ENCODE data around the gene NPPB. TPM values are rescaled to one million over a fixed set of nuclear protein-coding genes. Genes with fewer than 3 reads are reported as not detected.

Gene NPPB
- total RNA-seq, 1 donor from 2014 or later, result not detected

DNA sequence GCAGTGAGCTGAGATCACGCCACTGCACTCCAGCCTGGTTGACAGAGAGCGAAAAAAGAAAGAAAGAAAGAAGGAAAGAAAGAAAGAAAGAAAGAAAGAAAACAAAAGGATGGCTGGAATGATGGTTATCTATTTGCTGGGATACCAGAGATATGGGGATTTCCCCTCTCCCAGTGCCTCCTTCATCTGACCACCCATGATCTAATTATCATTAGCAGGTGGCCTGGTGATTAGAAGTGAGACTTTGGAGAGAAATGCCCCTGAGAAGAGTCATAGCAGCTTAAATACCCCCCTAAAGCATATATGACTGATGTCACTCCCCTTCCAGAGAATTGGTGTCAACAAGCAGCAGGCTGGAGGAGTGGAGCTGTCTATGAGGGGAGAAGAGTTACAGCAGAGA, 1.3 kb upstream of the NPPB start:
- peaks cover 41% of the 10 kb centered on the region for H3K27me3 Mint-ChIP-seq (ENCODE audit: low read depth)
- no peaks in the 10 kb centered on the region for H3K36me3 Mint-ChIP-seq (ENCODE audit: low read depth)
- H3K9me3 Mint-ChIP-seq (ENCODE audit: low read depth), result peaks cover 2% of the 10 kb centered on the region
- H3K27ac Mint-ChIP-seq (ENCODE audit: unreplicated experiment), result no peak overlapping the region
- TF ChIP-seq, protein P1, sequence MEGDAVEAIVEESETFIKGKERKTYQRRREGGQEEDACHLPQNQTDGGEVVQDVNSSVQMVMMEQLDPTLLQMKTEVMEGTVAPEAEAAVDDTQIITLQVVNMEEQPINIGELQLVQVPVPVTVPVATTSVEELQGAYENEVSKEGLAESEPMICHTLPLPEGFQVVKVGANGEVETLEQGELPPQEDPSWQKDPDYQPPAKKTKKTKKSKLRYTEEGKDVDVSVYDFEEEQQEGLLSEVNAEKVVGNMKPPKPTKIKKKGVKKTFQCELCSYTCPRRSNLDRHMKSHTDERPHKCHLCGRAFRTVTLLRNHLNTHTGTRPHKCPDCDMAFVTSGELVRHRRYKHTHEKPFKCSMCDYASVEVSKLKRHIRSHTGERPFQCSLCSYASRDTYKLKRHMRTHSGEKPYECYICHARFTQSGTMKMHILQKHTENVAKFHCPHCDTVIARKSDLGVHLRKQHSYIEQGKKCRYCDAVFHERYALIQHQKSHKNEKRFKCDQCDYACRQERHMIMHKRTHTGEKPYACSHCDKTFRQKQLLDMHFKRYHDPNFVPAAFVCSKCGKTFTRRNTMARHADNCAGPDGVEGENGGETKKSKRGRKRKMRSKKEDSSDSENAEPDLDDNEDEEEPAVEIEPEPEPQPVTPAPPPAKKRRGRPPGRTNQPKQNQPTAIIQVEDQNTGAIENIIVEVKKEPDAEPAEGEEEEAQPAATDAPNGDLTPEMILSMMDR (IDR thresholded peaks at IDR 0.05), result no peak
- DNase-seq (ENCODE audit: low spot score), result no peak
- H3K4me1 Mint-ChIP-seq (ENCODE audit: low read depth), result no peaks in the 10 kb centered on the region
- no peak overlapping the region for H3K4me3 Mint-ChIP-seq (ENCODE audit: unreplicated experiment)

DNA sequence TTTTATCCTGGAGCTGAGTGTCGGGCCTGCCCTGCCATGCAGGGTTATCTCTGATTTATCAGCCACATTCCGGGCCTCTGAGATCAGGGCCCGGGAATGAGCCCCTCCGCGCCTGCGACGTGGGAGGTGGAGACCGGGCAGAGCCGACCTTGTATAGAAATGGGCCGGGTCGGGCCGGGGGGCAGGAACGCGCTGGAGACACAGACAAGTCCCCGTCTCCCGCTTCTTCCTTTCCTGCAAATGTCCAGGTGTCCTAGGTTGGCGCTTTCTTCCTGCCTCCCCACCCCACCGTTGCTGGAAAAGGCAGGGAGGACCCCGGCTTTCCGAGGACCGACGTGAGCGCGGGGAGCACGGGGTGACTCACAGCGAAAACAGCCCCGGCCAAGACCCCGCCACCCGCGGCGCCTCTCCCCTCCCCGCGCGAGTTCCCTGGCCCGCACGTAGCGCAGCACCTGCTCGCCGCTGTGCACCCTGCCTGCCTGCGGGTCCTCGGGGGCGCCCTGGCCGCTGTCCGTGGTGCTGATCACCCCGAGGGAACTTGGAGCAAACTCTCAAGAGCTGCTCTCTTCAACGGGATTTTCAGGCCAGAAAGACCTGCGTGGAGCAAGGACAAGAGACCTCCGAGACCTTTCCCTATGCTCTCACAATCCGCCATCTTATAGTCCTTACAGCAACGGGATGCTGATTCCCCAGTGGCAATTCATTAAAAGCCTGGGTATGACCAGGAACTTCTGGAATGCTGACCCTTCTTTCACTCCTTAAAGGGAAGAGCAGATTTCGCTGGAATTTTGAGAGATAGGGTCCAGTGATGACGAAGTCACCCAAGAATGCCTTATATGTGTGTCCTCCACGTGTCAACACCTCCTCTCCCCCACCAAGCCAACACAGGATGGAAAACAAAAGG, 475 bp upstream of the NPPB start:
- H3K27ac Mint-ChIP-seq (ENCODE audit: unreplicated experiment), result no peak overlapping the region
- peaks cover 40% of the 10 kb centered on the region for H3K27me3 Mint-ChIP-seq (ENCODE audit: low read depth)
- no peak for DNase-seq (ENCODE audit: low spot score)

DNA sequence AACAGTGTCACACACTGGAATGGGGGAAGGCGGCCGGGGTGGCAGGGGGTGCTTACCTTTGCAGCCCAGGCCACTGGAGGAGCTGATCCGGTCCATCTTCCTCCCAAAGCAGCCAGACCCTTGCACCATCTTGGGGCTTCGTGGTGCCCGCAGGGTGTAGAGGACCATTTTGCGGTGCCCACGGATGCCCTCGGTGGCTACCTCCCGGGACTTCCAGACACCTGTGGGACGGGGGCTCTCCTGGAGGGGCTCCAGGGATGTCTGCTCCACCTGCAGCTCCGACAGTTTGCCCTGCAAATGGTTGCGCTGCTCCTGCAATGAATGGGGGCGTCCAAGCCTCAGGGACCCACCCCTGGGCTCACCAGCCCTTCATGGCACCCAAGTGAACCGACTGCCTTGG, 587 bp downstream of the NPPB start:
- no peak overlapping the region for H3K27ac Mint-ChIP-seq (ENCODE audit: unreplicated experiment)
- no peak for DNase-seq (ENCODE audit: low spot score)
- no peak overlapping the region for H3K4me3 Mint-ChIP-seq (ENCODE audit: unreplicated experiment)
- H3K9me3 Mint-ChIP-seq (ENCODE audit: low read depth), result peaks cover 2% of the 10 kb centered on the region
- H3K4me1 Mint-ChIP-seq (ENCODE audit: low read depth), result no peaks in the 10 kb centered on the region
- H3K27me3 Mint-ChIP-seq (ENCODE audit: low read depth), result peaks cover 40% of the 10 kb centered on the region
- no peaks in the 10 kb centered on the region for H3K36me3 Mint-ChIP-seq (ENCODE audit: low read depth)
- TF ChIP-seq, protein P1 (IDR thresholded peaks at IDR 0.05), result no peak

More for the DNA sequence above, 475 bp upstream of the NPPB start:
- TF ChIP-seq, protein P1 (IDR thresholded peaks at IDR 0.05), result peak; percentile 48
- H3K9me3 Mint-ChIP-seq (ENCODE audit: low read depth), result peaks cover 2% of the 10 kb centered on the region
- H3K36me3 Mint-ChIP-seq (ENCODE audit: low read depth), result no peaks in the 10 kb centered on the region
- H3K4me1 Mint-ChIP-seq (ENCODE audit: low read depth), result no peaks in the 10 kb centered on the region
- H3K4me3 Mint-ChIP-seq (ENCODE audit: unreplicated experiment), result no peak overlapping the region

DNA sequence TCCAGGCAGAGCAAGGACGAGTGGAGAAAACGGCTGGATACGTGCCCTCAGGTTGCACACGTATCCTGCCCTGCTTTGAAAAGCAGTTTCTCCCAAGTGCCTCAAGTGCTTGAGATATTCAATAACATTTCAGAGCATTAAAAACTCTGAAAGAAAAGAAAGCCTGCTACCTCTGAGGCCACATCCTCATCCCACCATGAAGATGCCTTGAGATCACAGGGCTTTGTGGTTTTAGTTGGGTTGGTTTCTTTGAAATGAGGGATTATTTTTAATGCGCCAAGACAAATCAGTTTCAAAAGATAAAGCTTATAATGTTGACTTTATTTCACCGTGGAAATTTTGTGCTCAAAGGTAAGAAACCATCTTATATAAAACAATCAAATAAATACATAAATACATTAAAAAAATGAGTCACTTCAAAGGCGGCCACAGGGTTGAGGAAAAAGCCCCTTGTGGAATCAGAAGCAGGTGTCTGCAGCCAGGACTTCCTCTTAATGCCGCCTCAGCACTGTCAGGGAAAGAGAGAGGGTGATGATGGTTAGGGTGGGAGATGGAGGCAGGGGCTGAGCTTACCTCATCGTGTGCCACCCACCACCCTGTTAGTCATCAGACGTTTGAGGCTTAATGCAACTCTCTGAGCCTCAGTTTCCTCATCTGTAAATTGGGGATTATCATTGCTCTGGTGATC, 1.4 kb downstream of the NPPB start:
- no peak for DNase-seq (ENCODE audit: low spot score)

DNA sequence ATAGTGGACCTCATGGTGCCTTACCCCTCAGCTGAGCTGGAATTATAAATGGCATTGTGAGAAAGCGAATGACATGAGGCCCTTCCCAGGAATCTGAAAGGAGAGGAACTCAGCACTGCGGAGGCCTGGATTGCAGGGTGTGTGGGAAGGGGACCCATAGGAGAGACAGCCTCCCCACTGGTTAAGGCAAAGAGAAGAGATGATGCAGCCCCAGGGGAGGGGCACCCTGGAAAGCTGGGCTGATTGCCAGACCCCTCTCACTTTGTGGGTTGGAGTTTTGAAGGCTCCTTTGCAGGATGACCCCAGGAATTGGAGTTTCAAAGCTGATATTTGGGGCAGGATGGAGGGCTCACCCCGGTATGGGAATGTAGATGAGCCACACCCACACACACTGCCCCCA, 2.0 kb downstream of the NPPB start:
- H3K27ac Mint-ChIP-seq (ENCODE audit: unreplicated experiment), result no peak overlapping the region
- H3K36me3 Mint-ChIP-seq (ENCODE audit: low read depth), result no peaks in the 10 kb centered on the region
- no peaks in the 10 kb centered on the region for H3K4me1 Mint-ChIP-seq (ENCODE audit: low read depth)
- peaks cover 37% of the 10 kb centered on the region for H3K27me3 Mint-ChIP-seq (ENCODE audit: low read depth)
- peaks cover 2% of the 10 kb centered on the region for H3K9me3 Mint-ChIP-seq (ENCODE audit: low read depth)
- no peak overlapping the region for H3K4me3 Mint-ChIP-seq (ENCODE audit: unreplicated experiment)
- TF ChIP-seq, protein P1 (IDR thresholded peaks at IDR 0.05), result no peak
- DNase-seq (ENCODE audit: low spot score), result no peak

More for the DNA sequence above, 1.4 kb downstream of the NPPB start:
- H3K27ac Mint-ChIP-seq (ENCODE audit: unreplicated experiment), result no peak overlapping the region
- TF ChIP-seq, protein P1 (IDR thresholded peaks at IDR 0.05), result no peak
- no peaks in the 10 kb centered on the region for H3K36me3 Mint-ChIP-seq (ENCODE audit: low read depth)
- peaks cover 2% of the 10 kb centered on the region for H3K9me3 Mint-ChIP-seq (ENCODE audit: low read depth)
- H3K4me3 Mint-ChIP-seq (ENCODE audit: unreplicated experiment), result no peak overlapping the region
- H3K27me3 Mint-ChIP-seq (ENCODE audit: low read depth), result peaks cover 40% of the 10 kb centered on the region
- H3K4me1 Mint-ChIP-seq (ENCODE audit: low read depth), result no peaks in the 10 kb centered on the region

Measured in chondrocyte (in vitro differentiated cells).